ENCODE results near the gene PPP1R14D.
A peak's percentile ranks its signal among the peaks of the same experiment; 100 is the strongest.

Gene PPP1R14D

GRCh38 chr15:40858706-40859105, 30.2 kb upstream of the PPP1R14D start:
- H3K27ac ChIP-seq: peak overlapping the region; percentile 69; the same call in 1 of the 2 replicates
- TF ChIP-seq CTCF (IDR thresholded peaks at IDR 0.05): no peak
- TF ChIP-seq ZFX (IDR thresholded peaks at IDR 0.05; ENCODE audit: borderline replicate concordance): no peak

GRCh38 chr15:40857601-40858341, 29.3 kb upstream of the PPP1R14D start:
- TF ChIP-seq CTCF (IDR thresholded peaks at IDR 0.05): peak; percentile 97
- TF ChIP-seq ZFX (IDR thresholded peaks at IDR 0.05; ENCODE audit: borderline replicate concordance): no peak
- peak overlapping the region; percentile 69 for H3K27ac ChIP-seq

GRCh38 chr15:40856746-40857145, 28.2 kb upstream of the PPP1R14D start:
- peak overlapping the region; percentile 69 for H3K27ac ChIP-seq
- TF ChIP-seq ZFX (IDR thresholded peaks at IDR 0.05; ENCODE audit: borderline replicate concordance): no peak
- no peak for TF ChIP-seq CTCF (IDR thresholded peaks at IDR 0.05)

GRCh38 chr15:40855706-40856234, 27.3 kb upstream of the PPP1R14D start:
- no peak for TF ChIP-seq CTCF (IDR thresholded peaks at IDR 0.05)
- no peak for TF ChIP-seq ZFX (IDR thresholded peaks at IDR 0.05; ENCODE audit: borderline replicate concordance)

GRCh38 chr15:40854161-40854560, 25.7 kb upstream of the PPP1R14D start:
- no peak overlapping the region for H3K27ac ChIP-seq
- TF ChIP-seq CTCF (IDR thresholded peaks at IDR 0.05) (no peak), ZFX (IDR thresholded peaks at IDR 0.05; ENCODE audit: borderline replicate concordance) (no peak)

More at GRCh38 chr15:40855706-40856234, 27.3 kb upstream of the PPP1R14D start:
- H3K27ac ChIP-seq: no peak overlapping the region

- TF ChIP-seq ZFX (IDR thresholded peaks at IDR 0.05; ENCODE audit: borderline replicate concordance) (no peak), CTCF (IDR thresholded peaks at IDR 0.05) (no peak)
- no peak overlapping the region for H3K27ac ChIP-seq
Measured at GRCh38 chr15:40853241-40853890, 24.9 kb upstream of the PPP1R14D start.

- TF ChIP-seq CTCF (IDR thresholded peaks at IDR 0.05) (no peak), ZFX (IDR thresholded peaks at IDR 0.05; ENCODE audit: borderline replicate concordance) (no peak)
Measured at GRCh38 chr15:40852529-40852928, 24.0 kb upstream of the PPP1R14D start.

More at GRCh38 chr15:40852529-40852928, 24.0 kb upstream of the PPP1R14D start:
- 0 out of 2 replicates have a peak overlapping the region, but pooled peaks have one; percentile 15 for H3K27ac ChIP-seq

Data from 22Rv1 (cell line).